Tibial nerve (tissue), 4 donors: ENCODE results near the gene TRAPPC4. TPM values are rescaled to one million over a fixed set of nuclear protein-coding genes. Genes with fewer than 3 reads are reported as not detected.

Experiments
- DNase-seq, 2 donors: peaks; one replicate each; pipeline ENCODE4 v3.0.0-alpha.2; 2019; ENCODE audit warnings: low spot score in 2 of 2
- H3K27ac ChIP-seq, 4 donors: fragments of 200-600 bp; sonication (generic) in 3 of 4; one replicate each; pipeline ENCODE4 v1.5.1; 2017 to 2019; ENCODE audit warnings: mild to moderate bottlenecking in 1 of 4
- H3K27me3 ChIP-seq, 2 donors: fragments of 200-600 bp; sonication (generic) in 1 of 2; one replicate each; pipeline versions ENCODE4 v1.5.1 to v1.6.0; 2017 to 2019
- H3K36me3 ChIP-seq, 3 donors: fragments of 200-600 bp; sonication (generic); one replicate each; pipeline ENCODE4 v1.5.1; 2018 to 2019
- H3K4me1 ChIP-seq, 4 donors: fragments of 200-600 bp; sonication (generic) in 3 of 4; one replicate each; pipeline ENCODE4 v1.5.1; 2017 to 2019
- H3K4me3 ChIP-seq, 4 donors: fragments of 200-600 bp; sonication (generic) in 3 of 4; one replicate each; pipeline ENCODE4 v1.5.1; 2017 to 2019; ENCODE audit warnings: mild to moderate bottlenecking in 1 of 4, moderate library complexity in 1 of 4
- H3K9me3 ChIP-seq, 4 donors: fragments of 200-600 bp; sonication (generic) in 3 of 4; one replicate each; pipeline ENCODE4 v1.5.1; 2017 to 2019
- EP300 ChIP-seq, 2 donors: sonication (generic); formaldehyde crosslinking; IDR thresholded peaks; one replicate each; pipeline ENCODE4 v1.6.1; 2017; ENCODE audit warnings: antibody characterized with exemption in 2 of 2, mild to moderate bottlenecking in 1 of 2
- POLR2A ChIP-seq, 2 donors: fragments of 450-650 bp; IDR thresholded peaks; one replicate each; pipeline ENCODE4 v1.6.1; 2017; ENCODE audit warnings: antibody characterized with exemption in 2 of 2, mild to moderate bottlenecking in 2 of 2, moderate library complexity in 2 of 2
- WGBS, 2 donors: methylation state at CpG; one replicate each; pipeline ENCODE4 v1.1.5; 2018; 5-methylcytosine and 5-hydroxymethylcytosine counted together
- total RNA-seq, 4 donors: library from RNA; depleted of rRNA; stranded (reverse); fragments of >200 nt; gene quantifications; one replicate each; pipeline ENCODE4 v1.1.0, GENCODE V29; 2016
- TF ChIP-seq, protein P1 (sequence below), 5 experiments: fragments of 200-600 bp in 3 of 5; fragments of 450-650 bp in 2 of 5; sonication (generic) in 3 of 5; IDR thresholded peaks; one replicate each; pipeline ENCODE4 v1.5.1; 2016 to 2019; ENCODE audit warnings: antibody characterized with exemption in 5 of 5, mild to moderate bottlenecking in 3 of 5, moderate library complexity in 2 of 5

Gene TRAPPC4
- total RNA-seq, 4 donors from 2014 or later = 64.7 to 92.0 (median 81.8) TPM

DNA sequence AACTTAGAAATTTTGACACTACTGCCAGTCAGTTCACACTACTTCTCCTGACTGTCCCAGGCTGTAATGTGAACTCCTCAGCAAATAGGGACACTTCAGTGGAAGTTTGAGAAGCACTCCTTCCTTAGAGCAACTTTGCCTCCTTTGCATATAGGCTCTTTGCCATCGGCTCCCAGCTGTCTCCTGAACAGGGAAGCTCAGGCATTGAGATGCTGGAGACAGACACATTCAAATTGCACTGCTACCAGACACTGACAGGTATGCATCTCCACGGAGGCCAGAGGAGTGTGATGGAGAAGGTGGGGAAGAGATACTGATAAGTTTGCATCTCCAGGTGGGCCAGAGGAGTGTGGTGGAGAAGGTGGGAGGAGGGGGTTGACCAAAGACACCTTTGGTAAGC, 1.4 kb downstream of the TRAPPC4 start:
- no peak for DNase-seq
- WGBS, 2 donors = 40 to 54% methylated on average over 2 of the region's 2 CpGs
- peaks cover 0 to 63% (median 25%) of the 10 kb centered on the region in 3 donors for H3K36me3 ChIP-seq
- no peaks in the 10 kb centered on the region for H3K27me3 ChIP-seq
- H3K27ac ChIP-seq = peak overlapping the region in 2 of 4 donors; percentile 97
- H3K4me3 ChIP-seq = peak overlapping the region in 3 of 4 donors; percentile 89 to 100 (median 98)
- H3K4me1 ChIP-seq = peaks cover 0 to 58% (median 32%) of the 10 kb centered on the region in 4 donors
- TF ChIP-seq EP300 (IDR thresholded peaks at IDR 0.05) (no peak), POLR2A (IDR thresholded peaks at IDR 0.05) (no peak)
- TF ChIP-seq, protein P1, sequence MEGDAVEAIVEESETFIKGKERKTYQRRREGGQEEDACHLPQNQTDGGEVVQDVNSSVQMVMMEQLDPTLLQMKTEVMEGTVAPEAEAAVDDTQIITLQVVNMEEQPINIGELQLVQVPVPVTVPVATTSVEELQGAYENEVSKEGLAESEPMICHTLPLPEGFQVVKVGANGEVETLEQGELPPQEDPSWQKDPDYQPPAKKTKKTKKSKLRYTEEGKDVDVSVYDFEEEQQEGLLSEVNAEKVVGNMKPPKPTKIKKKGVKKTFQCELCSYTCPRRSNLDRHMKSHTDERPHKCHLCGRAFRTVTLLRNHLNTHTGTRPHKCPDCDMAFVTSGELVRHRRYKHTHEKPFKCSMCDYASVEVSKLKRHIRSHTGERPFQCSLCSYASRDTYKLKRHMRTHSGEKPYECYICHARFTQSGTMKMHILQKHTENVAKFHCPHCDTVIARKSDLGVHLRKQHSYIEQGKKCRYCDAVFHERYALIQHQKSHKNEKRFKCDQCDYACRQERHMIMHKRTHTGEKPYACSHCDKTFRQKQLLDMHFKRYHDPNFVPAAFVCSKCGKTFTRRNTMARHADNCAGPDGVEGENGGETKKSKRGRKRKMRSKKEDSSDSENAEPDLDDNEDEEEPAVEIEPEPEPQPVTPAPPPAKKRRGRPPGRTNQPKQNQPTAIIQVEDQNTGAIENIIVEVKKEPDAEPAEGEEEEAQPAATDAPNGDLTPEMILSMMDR (IDR thresholded peaks at IDR 0.05) = no peak
- H3K9me3 ChIP-seq = no peaks in the 10 kb centered on the region

- peaks cover 0 to 63% (median 9%) of the 10 kb centered on the region in 3 donors for H3K36me3 ChIP-seq
- H3K9me3 ChIP-seq = no peaks in the 10 kb centered on the region
- peaks cover 0 to 47% (median 25%) of the 10 kb centered on the region in 4 donors for H3K4me1 ChIP-seq
- H3K4me3 ChIP-seq = no peak overlapping the region
- 85 to 87% methylated on average over 5 of the region's 5 CpGs for WGBS, 2 donors
- TF ChIP-seq POLR2A (IDR thresholded peaks at IDR 0.05) (no peak), EP300 (IDR thresholded peaks at IDR 0.05) (no peak)
- TF ChIP-seq, protein P1 (IDR thresholded peaks at IDR 0.05) = no peak
- DNase-seq = no peak
- H3K27ac ChIP-seq = no peak overlapping the region
- H3K27me3 ChIP-seq = no peaks in the 10 kb centered on the region
Observed at GRCh38 chr11:119021631-119022030, 3.1 kb downstream of the TRAPPC4 start.

- no peak overlapping the region for H3K4me3 ChIP-seq
- H3K27me3 ChIP-seq = no peaks in the 10 kb centered on the region
- H3K27ac ChIP-seq = peak overlapping the region in 1 of 4 donors; percentile 44
- peaks cover 0 to 66% (median 8%) of the 10 kb centered on the region in 3 donors for H3K36me3 ChIP-seq
- TF ChIP-seq, protein P1 (IDR thresholded peaks at IDR 0.05) = no peak
- no peak for TF ChIP-seq POLR2A (IDR thresholded peaks at IDR 0.05)
- no peak for TF ChIP-seq EP300 (IDR thresholded peaks at IDR 0.05)
- no peaks in the 10 kb centered on the region for H3K9me3 ChIP-seq
- H3K4me1 ChIP-seq = peaks cover 0 to 59% (median 21%) of the 10 kb centered on the region in 4 donors
- no peak for DNase-seq
Observed at GRCh38 chr11:119023741-119024140, 5.2 kb downstream of the TRAPPC4 start.

- Histone ChIP-seq H3K4me1 (peaks cover 0 to 64% (median 26%) of the 10 kb centered on the region in 4 donors), H3K9me3 (no peaks in the 10 kb centered on the region), H3K4me3 (no peak overlapping the region), H3K27me3 (no peaks in the 10 kb centered on the region), H3K36me3 (peaks cover 0 to 66% (median 8%) of the 10 kb centered on the region in 3 donors), H3K27ac (peak overlapping the region in 3 of 4 donors; percentile 22 to 58 (median 44))
- DNase-seq = no peak
- TF ChIP-seq, protein P1 (IDR thresholded peaks at IDR 0.05) = no peak
- TF ChIP-seq POLR2A (IDR thresholded peaks at IDR 0.05) (no peak), EP300 (IDR thresholded peaks at IDR 0.05) (no peak)
- 64 to 67% methylated on average over 13 to 15 of the region's 15 CpGs for WGBS, 2 donors
Observed at GRCh38 chr11:119024430-119025098, 6.0 kb downstream of the TRAPPC4 start.

DNA sequence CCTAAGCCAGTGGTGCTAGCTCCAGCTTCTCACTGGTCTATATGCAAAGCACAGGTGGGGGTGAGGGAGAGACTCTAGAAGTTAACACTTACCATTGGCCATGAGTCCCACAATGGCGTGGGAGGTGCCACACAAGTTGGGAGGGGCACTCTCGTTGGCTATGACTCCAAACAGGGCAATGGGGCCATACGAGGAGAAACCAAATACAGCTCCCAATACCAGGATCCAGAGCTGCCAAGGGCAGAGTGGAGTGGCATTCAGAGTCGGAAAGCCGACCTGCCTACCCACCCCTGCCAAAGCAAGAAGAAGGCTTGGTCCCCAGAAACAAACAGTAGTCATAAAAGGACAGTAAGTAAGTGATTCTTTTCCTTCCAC, 6.5 kb downstream of the TRAPPC4 start:
- WGBS, 2 donors = 57 to 76% methylated on average over 5 of the region's 5 CpGs
- Histone ChIP-seq H3K9me3 (no peaks in the 10 kb centered on the region), H3K4me1 (peaks cover 0 to 64% (median 27%) of the 10 kb centered on the region in 4 donors), H3K27ac (peak overlapping the region in 3 of 4 donors; percentile 22 to 44 (median 38)), H3K27me3 (no peaks in the 10 kb centered on the region), H3K4me3 (no peak overlapping the region), H3K36me3 (peaks cover 0 to 66% (median 8%) of the 10 kb centered on the region in 3 donors)
- TF ChIP-seq EP300 (IDR thresholded peaks at IDR 0.05) = no peak
- TF ChIP-seq POLR2A (IDR thresholded peaks at IDR 0.05) = no peak
- TF ChIP-seq, protein P1 (IDR thresholded peaks at IDR 0.05) = no peak
- DNase-seq = no peak
